ENCODE measurements around the gene CLCN7. TPM values are rescaled to one million over a fixed set of nuclear protein-coding genes. Genes with fewer than 3 reads are reported as not detected.
"Not testable (repeated sequence)": the region's sequence is repeated elsewhere in the genome, so short reads cannot be mapped to it uniquely, and the experiment has no call there.

The CLCN7 gene
- total RNA-seq, 1 donor from 2014 or later = 69.9 TPM

DNA sequence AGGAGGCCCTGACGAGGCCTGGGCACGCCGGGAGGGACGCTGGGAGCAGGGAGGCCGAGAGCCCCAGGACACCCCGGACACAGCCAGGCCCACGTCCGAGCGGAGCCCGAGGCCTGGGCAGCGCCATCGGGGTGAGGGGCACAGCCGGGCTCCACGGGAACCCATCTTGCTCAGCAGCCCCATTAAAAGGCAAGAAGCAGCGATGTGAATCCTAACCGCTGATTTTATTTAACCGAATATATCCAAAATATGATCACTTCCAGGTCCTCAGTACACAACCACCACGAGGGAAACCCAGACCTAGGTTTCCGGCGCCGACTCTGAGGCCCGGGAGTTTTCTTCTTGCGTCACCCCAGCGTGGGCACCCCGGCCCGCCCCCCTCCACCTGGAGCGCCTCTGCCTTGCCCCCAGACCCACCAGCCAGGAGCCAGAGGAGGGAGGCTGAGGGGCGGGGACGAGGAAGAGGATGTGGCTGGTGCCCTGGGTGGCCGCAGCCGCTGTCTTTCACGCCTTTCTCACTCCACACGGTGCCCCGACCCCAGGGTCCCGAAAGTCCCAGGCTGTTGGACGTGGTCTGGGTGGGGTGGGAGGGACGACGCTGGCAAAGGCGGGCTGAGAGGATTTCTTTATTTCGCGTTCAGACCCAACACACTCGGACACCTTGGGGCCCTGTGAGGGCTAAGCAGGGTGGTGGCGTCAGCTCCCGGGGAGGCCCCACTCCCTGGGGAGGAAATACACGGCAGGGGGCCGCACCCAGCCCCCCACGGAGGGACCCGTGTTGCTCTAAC is 29.9 kb downstream of the CLCN7 start:
- DNase-seq = no peak

DNA sequence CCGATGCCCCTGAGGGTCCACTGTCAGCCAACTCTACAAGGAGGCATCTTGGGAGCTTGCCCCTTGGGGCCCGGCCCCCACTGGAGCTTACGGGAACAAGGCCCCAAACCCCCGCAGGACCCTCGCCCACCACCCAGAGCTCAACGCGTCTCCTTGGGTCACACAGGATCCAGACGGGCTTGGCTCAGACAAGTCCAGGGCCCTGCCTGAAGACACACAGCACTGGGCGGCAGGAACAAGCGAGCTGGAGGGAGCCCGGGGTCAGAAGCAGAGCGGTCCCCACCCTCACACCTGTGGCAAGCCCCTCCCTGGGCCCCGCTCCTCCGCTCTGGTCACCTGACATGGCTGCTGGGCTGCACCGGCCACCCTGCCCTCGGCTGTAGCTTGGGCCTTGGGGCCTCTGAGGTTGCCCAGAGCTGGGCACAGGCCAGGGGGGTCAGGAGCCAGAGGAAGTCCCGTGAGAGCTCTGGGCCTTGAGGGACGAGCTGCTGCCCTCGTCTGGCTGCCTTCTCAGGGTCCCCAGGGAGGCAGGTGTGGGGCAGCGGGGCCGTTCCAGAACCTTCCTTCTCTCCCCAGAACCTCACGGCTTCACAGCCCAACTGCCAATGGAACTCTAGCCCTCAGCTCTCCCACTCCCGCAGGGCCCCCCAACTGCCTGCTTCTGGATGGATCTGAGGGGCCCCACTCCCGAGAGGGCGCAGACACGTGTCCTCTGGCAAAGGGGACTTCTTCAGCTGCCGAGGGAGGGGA is 30.7 kb downstream of the CLCN7 start, which contains the start of gene CCDC154:
CCDC154 (minus strand) TSS at position 577 of the 750 bp plus-strand sequence; CDS start at position 343, 234 bp downstream.
- DNase-seq = no peak

DNA sequence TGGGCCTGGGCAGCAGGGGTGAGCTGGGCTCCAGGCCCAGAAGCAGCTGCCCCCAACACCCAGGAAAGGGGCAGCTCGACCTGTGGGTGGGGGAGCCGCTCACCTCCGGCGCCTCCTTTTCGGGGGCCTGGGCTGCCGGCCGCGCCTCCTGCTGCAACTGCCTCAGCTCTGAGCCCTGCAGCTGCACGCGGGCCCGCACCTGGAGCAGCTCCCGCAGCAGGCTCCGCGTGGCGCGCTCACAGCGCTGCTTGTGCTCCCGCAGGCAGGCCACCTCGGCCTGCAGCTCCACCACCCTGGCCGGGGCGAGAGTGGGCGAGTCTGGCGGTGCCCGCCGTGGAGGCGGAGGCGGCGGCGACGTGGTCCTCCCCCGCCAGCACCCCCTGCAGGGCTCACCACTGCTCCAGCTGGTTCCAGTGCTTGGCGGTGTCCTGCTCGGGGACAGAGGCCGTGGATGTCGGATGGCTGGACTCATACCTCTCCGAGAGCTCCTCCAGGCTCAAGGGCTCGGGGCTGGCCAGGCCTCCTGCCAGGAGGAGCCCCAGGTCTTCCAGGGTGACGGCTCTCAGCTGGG is 31.3 kb downstream of the CLCN7 start:
- DNase-seq = no peak

DNA sequence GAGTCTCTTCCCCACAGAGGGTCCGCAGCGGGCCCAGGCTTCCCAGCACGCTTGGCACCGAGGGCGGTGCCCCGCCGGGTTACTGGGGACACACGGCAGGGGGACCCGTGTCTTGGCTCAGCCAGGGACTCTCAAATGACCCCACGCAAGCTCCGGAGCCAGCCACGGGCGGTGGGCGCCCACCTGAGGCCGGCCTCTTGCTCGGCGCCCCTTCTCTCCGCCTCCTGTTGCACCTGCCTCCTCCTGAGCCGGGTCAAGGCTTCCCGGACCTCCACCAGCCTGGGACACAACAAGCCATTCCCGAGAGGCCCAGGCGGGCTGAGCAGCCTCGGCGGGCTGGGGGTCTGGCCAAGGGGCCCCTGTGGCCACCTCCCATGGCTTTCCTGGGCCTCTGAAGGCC is 32.1 kb downstream of the CLCN7 start:
- no peak for DNase-seq

DNA sequence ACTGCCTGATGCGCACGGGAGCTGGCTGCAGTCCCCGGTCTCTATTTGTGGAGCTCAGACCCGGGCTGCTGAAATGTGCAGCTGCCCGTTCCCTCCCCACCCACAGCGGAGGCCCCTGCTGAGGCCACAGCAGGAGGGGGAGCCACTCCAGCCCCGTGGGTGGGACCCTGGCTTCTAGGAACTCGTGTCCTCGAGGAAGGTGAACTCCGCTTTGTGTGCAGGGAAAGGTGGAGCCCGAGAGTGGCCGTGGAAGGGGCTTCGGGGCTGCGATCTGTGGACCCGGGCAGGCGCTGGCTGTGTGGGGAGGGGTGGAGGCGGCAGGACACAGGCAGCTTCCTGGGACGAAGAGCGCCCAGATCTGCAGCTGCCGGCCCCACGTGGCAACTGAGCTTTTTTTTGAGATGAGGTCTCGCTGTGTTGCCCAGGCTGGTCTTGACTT is 33.4 kb downstream of the CLCN7 start:
- no peak for DNase-seq

DNA sequence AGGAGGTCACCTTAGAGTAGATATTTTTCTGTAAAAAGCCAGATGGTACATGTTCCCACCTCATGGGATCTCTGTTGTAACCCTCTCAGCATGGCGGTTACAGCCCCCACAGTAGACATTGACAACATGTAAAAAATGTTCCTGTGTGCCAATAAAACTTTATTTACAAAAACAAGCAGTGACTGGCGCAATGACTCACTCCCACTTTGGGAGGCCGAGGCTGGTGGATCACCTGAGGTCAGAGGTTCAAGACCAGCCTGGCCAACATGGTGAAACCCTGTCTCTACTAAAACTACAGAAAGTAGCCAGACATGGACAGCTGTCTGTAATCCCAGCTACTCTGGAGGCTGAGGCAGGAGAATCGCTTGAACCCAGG is 35.1 kb downstream of the CLCN7 start:
- not testable (repeated sequence) for DNase-seq

DNA sequence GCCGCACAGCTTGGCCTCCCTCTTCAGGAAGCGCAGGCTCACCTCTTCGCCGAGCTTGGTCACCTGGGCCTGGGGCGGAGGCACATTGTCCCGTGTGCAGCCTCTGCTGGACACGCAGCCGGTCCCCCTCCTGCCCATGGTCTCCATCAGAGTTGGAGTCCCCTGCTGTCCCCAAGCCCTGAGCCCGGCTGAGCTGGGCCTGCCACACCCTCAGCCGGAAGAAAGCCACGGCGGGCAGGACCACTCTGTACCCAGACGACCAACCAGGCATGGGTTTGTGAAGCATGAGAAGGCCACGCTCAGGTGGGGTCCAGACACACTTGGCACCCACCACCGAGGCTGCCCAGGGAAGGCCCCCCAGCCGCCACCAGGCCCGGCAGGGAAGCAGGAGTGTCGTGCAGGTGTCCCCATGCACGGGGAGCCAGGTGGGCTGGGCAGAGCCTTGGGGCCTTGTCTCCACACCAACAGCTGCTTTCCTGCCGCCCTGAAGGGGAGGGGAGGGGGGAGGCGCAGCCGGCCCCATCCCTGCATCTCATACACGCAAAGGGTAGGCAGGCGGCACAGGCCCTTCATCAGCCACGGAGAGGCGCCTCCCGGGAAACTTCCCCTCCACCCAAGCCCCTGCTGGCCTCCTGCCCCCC is 35.6 kb downstream of the CLCN7 start:
- no peak for DNase-seq

DNA sequence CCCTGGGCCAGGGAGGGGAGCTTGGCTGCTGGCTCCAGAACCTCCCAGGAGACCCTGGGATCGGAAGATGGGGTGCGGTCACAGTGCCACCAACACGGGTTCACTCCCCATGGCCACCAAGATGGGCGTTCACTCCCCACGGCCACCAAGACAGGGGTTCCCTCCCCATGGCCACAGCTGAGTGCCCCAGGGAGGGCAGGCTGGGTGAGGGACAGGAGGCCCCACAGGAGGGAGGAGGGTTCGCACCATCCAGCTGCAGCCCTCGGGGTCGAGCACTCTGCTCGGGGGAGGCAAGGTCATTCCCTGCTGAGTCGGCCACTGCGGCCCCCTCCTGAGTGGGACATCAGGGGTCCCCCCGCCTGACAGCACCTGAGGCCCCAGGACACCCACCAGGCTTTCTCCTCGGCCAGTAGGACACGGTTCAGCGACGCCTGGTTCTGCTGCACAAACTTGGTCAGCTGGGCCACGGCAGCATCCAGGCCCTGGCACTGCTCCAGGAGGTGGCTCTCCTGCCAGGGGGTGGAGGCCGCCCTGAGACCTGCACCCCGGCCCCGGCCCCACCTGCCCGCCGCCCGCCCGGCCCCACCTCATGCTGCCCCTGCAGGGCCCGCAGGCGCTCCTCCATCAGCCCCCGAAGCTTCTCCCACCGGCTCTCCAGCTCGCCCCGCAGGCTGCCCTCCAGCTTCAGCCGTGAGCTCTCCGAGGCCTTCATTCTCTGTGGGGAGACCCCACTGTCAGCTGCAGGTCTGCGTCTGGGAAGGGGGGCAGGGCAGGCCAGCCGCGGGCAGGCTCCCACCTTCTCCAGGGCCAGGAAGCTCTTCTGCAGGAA is 36.4 kb downstream of the CLCN7 start:
- no peak for DNase-seq

DNA sequence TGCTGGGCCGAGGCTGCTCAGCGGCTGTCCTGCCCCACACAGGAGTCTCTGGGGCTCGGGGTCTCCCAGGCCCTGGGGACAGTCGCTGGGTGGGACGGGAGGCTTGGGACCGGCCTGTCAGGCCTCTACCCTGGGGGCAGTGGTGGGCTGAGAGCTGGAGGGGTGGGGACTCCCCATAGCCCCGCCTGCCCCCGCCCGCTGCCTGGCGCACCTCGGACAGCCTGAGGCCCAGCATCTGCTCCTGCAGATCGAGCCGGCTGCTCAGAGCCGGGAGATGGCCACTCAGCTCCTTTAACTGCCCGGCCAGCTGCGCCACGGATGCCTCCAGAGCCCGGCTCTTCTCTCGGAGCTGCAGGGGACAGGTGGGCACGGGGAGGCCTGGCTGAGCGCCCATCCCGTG is 37.2 kb downstream of the CLCN7 start:
- DNase-seq = no peak

DNA sequence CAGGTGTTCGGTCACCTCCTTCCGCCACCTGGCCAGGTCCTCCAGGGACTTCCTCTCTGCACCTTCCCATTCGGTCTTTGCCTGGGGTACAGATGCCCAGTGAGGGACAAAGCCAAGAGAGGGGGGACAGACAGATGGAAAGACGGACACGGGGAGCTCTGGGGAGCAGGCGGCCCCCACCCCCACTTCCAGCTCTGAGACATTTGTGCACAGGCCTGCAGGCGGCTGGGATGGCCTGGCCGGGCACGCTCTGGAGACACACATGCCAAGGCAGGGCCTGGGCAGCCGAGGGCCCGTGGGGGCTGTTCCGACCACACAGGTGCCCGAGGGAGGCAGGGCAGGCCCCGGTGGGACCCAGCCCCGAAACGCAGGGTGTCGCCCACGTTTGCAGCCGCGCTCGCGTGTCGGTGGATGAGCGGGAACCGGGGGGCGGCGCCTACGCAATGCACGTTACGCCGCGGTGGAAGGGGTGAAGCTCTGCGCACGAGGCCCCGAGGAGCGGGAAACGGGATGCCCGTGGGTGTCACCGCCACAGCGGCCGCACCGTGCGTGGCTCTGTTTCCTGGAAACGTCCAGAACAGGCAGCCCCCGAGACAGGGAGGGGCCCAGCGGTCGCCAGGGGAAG is 38.0 kb downstream of the CLCN7 start:
- no peak for DNase-seq

DNA sequence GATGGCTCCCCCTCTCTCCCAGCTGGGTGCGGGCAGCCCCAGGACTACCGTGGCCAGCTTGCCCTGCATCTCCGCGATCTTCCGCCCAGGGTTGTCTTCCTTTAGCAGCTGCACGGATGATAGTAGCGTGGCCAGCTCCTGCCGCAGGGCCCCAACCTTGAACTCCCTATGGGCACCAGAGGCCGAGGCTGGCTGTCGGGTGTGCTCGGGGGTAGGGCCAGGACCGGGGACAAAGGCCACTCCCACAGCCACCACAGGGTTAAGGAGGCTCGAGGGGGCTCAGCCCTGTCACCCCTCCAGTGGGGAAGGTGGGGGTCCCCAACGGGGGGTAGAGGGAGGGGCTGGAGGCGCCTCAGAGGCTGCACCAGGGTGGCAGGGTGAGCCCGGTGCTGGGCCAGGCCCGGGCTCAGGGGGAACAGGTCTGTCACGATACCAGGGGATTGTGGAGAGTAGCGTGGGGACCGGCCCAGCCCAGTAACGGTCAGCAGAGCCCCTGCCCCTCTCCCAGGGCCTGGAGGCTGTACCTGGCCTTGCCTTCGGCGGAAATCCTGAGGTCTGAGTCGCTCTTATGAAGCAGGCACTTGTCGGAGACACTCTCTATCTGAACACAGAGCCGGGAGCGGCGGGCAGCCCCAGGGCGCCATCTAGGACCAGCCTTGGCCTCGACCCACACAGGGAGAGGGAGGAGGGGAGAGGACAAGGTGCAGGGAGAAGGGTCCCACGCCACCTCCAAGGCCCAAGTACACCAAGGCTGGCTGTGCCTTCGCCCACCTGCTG is 38.7 kb downstream of the CLCN7 start:
- no peak for DNase-seq

DNA sequence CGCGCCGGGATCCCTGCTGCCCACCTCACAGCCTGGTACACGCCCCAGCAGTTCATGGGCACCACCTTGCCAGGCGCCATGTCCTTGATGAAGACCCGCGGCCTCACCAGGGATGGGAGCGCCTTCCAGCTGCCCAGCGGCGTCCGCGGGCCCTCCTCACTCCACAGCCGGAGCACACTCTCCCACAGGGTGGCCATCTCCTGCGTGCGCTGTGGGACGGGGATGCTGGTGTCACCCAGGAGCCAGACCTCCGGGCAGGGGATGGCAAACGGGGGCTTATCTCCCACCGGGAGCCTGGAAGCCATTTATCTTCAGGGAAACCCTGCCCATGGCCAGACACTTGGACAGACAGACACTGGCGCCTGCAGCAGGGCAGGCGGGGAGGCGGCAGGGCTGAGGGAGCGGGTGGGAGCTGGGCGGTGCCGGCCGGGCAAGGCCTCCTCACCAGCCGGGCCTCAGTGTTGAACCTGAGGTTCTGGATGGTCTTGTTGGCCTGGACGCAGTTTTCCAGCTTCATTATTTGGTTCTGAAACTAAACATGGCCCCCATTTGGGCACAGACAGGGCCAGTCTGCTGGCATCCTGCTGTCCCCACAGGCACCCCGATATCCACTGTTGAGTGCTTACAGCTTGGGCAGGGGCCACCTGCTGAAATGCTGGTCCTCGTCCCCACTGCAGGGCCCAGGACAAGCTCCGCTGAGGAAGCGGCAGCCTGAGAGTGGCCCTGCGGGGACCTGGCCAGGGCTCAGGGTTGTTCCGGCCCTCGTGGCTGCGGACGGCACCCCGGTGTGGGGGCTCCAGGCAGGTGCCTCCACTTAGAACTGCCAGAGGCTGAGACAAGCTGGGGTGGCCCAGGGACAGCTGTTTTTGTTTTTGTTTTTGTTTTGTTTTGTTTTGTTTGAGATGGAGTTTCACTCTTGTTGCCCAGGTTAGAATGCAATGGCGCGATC is 39.9 kb downstream of the CLCN7 start:
- DNase-seq = no peak

DNA sequence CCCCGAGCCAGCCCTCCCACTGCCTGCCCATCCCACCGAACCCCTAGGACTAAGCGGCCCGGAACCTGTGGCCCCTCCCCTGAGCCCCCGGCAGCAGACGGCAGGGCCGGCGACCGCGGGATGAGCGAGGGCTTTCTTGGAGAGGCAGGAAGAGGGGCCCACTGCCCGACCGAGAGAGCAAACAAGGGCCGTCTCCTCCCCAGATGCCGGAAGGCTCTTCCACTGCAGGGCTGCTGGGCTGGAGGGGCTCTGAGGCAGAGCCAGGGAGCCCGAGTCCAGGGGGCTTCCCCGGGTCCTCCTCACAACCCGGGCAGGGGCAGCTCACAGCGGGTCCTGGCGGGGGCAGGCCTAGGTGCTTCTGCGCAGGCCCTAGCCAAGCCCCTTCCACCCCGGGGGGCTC is 41.1 kb downstream of the CLCN7 start:
- no peak for DNase-seq

DNA sequence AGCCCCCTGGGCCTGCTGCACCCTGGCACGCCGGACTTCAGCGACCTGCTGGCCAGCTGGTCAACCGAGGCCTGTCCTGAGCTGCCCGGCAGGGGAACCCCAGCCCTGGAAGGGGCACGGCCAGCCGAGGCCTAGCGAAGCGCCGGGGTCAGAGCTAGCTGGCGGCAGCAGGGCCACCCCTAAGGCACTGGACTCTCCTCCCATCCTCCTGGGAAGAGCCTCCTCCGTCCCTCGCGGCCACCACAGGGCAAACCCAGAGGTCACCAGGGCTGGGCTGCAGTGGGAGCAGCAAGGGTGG is 41.6 kb downstream of the CLCN7 start:
- no peak for DNase-seq

DNA sequence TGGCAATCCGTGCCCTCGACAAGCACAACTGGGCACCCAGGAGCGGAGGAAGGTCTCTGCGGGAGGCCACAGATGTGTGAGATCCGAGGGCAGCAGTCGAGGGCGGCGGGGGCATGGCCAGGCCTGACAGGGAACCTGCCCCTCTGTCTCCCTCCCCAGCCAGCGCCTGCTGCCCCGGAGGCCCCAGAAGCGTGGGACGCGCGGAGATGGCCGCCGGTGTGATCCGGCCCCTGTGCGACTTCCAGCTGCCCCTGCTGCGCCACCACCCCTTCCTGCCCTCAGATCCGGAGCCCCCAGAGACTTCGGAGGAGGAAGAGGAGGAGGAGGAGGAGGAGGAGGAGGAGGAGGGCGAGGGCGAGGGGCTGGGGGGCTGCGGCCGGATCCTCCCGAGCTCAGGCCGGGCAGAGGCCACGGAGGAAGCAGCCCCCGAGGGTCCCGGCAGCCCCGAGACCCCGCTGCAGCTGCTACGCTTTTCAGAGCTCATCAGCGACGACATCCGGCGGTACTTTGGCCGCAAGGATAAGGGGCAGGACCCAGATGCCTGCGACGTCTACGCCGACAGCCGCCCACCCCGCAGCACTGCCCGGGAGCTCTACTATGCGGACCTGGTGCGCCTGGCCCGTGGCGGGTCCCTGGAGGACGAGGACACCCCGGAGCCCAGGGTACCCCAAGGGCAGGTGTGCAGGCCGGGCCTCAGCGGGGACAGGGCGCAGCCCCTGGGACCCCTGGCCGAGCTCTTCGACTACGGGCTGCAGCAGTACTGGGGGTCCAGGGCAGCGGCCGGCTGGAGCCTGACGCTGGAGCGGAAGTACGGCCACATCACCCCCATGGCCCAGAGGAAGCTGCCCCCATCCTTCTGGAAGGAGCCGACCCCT is 42.2 kb downstream of the CLCN7 start:
- no peak for DNase-seq

DNA sequence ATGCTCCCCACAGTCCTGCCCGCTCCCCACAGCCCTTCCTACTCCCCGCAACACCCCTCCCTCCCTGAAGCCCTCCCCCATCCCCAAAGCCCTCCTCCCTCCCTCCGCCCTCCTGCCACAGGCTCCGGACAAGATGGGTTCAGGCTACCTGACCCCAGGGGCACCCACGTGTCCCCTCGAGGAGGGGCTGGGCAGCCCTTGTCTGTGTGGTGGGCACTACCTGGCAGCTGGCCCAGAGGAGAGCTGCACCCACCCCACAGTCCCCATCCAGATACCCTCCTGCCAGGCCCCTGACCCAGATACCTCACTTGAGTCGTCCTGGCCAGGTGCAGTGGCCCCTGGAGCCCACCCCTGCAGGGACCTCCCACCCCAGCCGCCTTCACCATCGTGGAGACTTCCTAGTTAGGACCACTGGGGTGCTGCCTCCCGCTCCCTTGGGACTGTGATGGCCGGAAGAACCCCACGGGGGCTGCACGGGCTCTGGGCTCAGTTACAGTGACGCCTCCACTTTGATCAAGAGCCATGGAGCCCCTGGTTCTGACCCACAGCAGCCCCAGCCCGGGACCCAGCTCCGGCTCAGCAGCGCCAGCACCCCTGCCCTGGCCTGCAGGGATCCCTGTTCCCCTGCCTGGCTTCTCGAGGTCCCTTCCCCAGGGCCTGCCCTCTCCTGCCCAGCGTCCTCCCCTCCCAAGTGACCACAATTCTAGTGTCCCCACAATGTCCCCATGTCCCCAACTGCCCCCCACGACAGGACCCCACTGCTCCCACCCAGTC is 43.1 kb downstream of the CLCN7 start:
- DNase-seq = no peak

DNA sequence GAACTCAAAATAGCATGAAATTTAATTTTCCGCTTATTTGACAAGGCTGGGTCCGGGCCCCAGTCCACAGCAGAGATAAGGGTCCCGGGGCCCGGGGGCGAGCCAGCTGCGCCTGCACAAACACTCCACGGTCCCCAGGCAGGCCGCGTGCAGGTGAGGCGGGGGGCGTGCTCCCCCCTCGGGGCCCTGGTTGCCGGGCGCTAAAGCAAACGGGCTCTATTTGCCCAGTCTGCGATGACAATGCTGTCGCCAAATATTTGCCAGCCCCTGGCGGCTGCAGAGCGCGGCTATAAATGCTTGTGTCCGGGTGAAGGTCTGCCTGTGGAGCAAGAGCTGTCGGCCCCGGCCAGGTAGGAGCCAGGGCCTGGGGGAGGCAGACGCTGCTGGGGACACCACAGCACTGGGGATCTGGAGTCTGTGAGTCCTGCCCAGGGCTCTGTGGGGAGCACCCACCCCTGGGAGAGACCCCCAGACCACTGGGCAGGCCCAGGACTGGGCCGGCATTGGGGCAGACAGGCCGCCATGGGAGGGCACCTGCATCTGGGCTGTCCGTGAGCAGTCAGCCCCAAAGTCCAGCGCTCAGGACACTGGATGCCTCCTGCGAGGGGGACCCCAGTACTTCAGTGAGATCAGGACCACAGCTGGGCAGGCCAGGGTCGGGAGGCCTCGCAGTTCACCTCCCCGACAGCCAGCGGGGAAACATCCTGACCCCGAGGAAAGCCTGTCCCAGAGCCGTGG is 43.9 kb downstream of the CLCN7 start, which contains the start of gene PERCC1:
PERCC1 (plus strand) TSS at position 320 of the 738 bp plus-strand sequence. CDS start 1,516 bp downstream, outside the sequence.
- DNase-seq = no peak

Measured in dermis blood vessel endothelial cell (primary cell).